LoVo (cell line): ENCODE results near the gene SLC2A13.
"Not testable (repeated sequence)": the region's sequence is repeated elsewhere in the genome, so short reads cannot be mapped to it uniquely, and the experiment has no call there.

Experiments
- DNase-seq: peaks from one replicate; pipeline ENCODE4 v3.0.0-alpha.2; 2016; ENCODE audit warnings: low spot score

Gene SLC2A13

GRCh38 chr12:40034712-40035111 lies 71.2 kb downstream of the SLC2A13 start:
- no peak for DNase-seq

- DNase-seq, result no peak
Measured at GRCh38 chr12:40034156-40034555, 71.7 kb downstream of the SLC2A13 start.

DNA sequence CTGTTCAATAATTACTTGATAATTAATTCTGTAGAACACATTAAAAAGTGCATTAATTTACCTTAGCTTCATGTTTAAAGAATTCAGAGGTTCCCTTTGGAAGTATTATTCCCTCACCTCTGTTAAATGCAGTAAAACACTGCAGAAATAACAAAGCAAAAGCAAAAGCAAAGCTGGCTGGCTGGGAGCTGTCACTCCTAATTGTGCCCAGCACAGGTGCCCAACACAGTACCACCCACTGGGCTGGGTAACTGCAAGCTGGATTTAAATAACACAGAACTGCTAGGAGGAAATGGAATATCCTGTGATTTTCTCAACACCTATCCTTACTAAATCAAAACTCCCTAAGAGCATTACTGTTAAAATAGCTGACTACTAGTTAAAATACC lies 72.6 kb downstream of the SLC2A13 start:
- no peak for DNase-seq

DNA sequence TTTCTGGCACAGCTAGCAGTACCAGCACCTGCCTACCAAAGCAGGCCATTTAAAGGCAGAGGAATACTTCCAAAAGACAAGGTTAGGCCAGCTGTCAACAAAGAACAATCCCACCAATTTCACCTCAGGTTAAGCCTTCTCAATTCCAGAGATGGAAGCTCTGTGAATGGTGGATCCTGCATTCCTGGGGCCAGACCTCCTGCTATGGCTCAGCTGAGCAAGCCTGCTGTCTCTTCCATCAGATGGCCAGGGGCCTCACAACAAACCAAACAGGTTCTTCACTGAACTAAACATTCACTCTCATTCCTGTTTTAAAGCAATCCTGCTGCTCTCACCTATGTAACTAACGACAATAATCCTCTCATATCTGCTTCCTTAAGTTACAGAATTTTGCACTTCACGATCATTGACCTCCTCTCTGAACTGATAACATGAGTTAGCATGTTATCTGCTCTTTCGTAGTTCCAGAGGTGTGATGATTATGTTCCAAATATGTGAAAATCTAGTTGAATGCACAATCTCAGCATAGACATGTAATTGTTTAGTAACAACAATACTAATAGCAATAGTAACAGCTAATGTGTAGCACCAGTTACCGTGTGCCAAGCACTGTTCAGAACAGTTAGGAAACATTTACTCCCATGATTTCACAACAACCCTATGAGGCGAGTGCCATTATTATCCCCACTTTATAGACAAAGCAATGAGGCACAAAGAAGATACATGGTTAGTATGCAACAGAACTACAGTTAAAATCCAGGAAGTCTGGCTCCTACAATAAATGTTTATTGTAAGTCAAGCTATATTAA lies 73.2 kb downstream of the SLC2A13 start:
- no peak for DNase-seq

GRCh38 chr12:40031965-40032364 lies 73.9 kb downstream of the SLC2A13 start:
- no peak for DNase-seq

DNA sequence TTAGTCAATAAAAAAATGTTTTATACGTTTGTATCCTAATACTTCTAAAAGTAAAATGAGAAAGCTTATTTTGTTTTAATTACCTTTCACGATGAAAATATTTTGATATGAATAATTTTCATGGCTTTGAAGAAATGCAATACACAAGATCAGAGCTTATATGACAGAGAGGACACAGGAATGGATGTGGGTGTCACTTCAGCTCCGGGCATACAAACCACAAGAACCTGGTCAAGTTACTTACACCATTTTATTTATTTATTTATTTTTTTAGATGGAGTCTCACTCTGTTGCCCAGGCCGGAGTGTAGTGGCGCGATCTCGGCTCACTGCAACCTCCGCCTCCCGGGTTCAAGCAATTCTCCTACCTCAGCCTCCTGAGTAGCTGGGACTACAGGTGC lies 74.9 kb downstream of the SLC2A13 start:
- DNase-seq, result not testable (repeated sequence)

- DNase-seq, result no peak
Measured at GRCh38 chr12:40028296-40028695, 77.6 kb downstream of the SLC2A13 start.

GRCh38 chr12:40022850-40023249 lies 83.0 kb downstream of the SLC2A13 start:
- no peak for DNase-seq

GRCh38 chr12:40020261-40020691 lies 85.6 kb downstream of the SLC2A13 start:
- no peak for DNase-seq

DNA sequence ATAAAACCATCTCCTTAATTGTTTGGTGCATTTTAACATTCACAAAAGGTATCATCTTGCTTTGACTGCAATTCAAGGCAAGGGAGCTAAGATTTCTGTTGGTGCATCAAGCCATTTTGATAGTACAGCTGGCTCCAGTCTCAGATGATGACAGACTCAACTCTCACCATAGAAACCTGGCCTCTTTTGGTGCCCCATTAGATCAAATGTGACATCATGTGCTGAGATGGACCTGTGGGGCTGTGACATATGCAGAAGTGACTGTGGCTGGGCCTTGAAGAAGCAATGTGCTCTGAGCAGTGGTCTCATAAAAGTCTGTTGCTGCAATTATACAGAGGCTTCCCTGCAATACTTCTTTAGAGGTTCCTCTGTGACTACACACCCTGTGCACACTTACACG lies 88.4 kb downstream of the SLC2A13 start:
- no peak for DNase-seq

- DNase-seq, result peak; percentile 79
Measured at GRCh38 chr12:40016980-40017379, 88.9 kb downstream of the SLC2A13 start.

GRCh38 chr12:40015881-40016280 lies 90.0 kb downstream of the SLC2A13 start:
- DNase-seq, result no peak

- DNase-seq, result peak; percentile 64
Measured at GRCh38 chr12:40015345-40015744, 90.5 kb downstream of the SLC2A13 start.

DNA sequence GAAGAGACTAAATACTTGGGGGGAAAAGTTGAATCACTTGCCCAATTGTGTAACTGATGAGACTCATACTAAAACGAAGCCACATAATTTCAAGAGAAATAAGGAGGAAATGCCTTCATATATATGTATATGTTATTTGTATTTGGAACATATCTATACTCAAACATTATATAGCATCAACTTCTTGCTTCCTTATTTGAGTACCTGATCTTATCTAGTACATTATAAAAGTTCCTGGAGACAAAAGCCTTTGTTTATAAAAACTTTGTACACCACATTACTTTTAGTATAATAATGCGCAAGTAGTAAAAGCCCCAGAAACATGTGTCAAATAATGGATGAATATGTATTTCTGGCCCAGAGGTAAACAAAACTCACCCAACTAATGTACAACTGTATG lies 92.0 kb downstream of the SLC2A13 start:
- no peak for DNase-seq

- no peak for DNase-seq
Measured at GRCh38 chr12:40013292-40013691, 92.6 kb downstream of the SLC2A13 start.

DNA sequence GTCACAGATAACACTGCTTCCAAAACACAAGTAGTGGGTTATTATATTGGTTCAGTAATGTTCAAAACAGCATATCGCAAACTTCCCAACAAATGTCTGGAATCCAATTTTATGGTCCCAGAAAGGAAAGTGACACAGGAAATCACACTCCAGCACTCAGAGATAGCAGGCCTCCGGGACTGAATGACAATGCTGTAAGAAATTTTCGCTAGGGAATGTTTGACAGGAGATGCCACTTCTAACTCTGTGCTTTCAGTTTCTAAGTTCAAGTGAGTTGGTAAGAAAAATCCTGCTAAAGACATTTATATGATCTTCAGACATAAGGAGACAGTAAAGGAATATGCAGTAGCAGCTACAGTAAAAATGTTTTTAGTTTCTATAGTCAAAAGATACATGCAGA lies 93.2 kb downstream of the SLC2A13 start:
- DNase-seq, result no peak

GRCh38 chr12:40011775-40012129 lies 94.1 kb downstream of the SLC2A13 start:
- no peak for DNase-seq

DNA sequence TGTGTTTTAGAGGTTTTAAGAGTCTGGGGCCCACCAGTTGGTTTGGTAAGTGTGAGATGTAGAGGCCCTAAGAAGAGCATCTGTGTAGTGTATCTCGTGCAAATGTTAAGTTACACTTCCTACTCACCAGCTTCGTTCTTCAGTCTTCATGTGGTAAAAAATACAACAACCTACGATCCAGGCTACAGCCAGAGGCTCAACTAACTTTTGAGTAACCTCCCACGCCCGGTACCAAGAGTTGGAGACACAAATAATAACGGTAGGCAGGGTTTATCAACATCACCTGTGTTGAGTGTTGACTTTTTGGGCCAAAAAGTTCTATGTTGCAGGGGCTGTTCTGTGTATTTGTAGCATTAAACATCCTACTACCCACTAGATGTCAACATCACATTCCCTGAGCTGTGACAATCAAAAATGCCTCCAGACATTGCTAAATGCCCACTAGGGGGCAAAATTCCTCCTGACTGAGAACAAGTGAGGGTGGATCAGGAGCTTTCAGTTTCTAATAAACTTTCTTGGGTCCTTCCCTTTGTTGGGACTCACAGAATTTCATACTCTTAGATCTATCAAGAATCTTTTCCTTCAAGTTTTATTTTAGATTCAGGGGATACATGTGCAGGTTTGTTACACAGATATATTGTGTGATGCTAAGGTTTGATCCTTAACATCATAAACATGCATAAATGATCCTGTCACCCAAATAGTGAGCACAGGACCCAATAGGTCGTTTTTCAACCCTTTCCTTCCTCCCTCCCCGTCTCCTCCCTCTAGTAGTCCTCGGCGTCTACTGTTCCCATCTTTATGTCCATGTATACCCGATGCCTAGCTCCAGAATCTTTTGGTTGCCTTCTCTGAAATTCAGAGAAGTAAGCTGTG lies 94.7 kb downstream of the SLC2A13 start:
- peak; percentile 82 for DNase-seq

DNA sequence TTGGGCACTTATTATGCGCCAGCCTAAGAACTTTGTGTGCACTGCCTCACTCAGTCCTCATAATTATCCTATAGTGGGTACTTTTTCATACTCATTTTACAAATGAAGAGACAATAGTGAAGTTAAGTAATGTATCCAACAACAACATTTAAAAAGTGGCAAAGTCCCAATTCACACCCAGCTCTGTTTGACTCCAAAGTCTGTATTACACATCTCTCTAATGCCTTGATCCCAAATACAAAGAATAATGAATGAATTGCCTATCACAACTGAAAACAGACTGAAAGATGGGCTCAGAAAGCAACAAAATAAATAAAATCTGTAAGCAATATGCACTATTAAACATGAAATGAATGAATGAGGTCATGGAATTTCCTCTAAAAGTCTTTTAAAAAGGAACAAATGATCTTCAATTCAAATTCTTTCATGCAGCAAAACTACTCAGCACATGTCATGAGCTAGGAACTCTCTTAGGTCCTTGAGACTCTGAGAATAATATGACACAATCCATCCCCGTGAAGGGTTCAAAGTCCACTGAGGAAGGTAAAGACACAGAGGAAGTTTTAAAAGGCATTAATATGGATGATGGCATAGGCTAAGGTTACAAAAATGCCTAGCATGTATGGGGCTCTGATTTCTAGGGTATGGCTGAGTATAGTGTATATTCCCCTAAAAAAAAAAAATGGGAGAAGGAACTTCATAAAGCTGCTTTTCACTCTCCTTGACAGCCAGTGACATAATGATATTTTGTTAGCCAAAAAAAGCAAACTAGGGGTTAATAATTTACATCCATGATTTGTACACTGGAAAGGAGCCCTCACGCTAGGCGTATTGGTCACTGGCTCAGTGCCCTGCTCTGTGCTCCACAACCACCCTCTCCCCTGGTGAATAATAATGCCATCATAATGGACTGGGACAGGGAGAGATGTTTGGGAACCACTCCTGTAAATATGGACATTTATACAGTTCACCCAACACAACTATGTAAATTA lies 103.4 kb downstream of the SLC2A13 start:
- peak; percentile 80 for DNase-seq

DNA sequence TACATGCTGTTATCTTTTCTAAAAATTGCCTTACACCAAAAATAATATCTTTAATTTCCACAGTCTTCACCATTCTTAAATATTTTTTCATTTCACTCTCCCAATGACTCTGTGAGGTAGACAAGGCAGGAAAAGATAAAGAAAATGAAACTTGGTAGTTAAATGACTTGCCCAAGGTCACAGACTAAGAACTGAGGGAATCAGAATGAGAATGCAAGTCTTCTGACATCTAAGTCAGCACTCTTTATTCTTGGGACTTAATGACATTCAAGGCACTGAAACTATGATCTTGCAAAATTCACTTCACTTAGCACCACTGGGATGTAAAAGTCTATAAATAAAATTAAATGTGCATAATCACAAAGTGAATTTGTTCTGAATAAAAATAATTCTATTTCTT lies 104.5 kb downstream of the SLC2A13 start:
- no peak for DNase-seq

GRCh38 chr12:40000884-40001283 lies 105.0 kb downstream of the SLC2A13 start:
- no peak for DNase-seq

GRCh38 chr12:39993268-39993667 lies 112.6 kb downstream of the SLC2A13 start:
- no peak for DNase-seq
